Spinal cord (tissue), 10 donors: ENCODE measurements around the gene GRM5. TPM values are rescaled to one million over a fixed set of nuclear protein-coding genes. Genes with fewer than 3 reads are reported as not detected.
"Not testable (repeated sequence)": the region's sequence is repeated elsewhere in the genome, so short reads cannot be mapped to it uniquely, and the experiment has no call there.

Experiments used
- DNase-seq, 6 donors: peaks; one replicate each; pipeline versions ENCODE4 v3.0.0 to v3.0.0-alpha.2; 2013 to 2015; ENCODE audit warnings: low spot score in 6 of 6, low read depth in 4 of 6
- H3K27ac ChIP-seq: one replicate; pipeline ENCODE4 v1.5.1; 2013; ENCODE audit warnings: low read depth, low read length, control low read depth
- H3K27me3 ChIP-seq: one replicate; pipeline ENCODE4 v1.6.1; 2013; ENCODE audit warnings: low read length; ENCODE audit not compliant: control insufficient read depth, insufficient read depth
- H3K36me3 ChIP-seq: one replicate; pipeline ENCODE4 v1.6.1; 2013; ENCODE audit warnings: low read length; ENCODE audit not compliant: control insufficient read depth, insufficient read depth
- H3K4me1 ChIP-seq: one replicate; pipeline ENCODE4 v1.6.1; 2013; ENCODE audit warnings: low read length; ENCODE audit not compliant: control insufficient read depth, insufficient read depth
- H3K4me3 ChIP-seq: one replicate; pipeline ENCODE4 v1.5.1; 2013; ENCODE audit warnings: low read depth, low read length, control low read depth
- H3K9me3 ChIP-seq: one replicate; pipeline ENCODE4 v1.6.1; 2013; ENCODE audit warnings: low read length; ENCODE audit not compliant: control insufficient read depth, insufficient read depth
- WGBS: methylation state at CpG from one replicate; pipeline ENCODE4 v1.1.5; 2013; ENCODE audit warnings: missing lambda C conversion rate; ENCODE audit not compliant: insufficient coverage; 5-methylcytosine and 5-hydroxymethylcytosine counted together
- long read RNA-seq, 4 donors: transcript quantifications; one replicate each; lab custom pipeline, GENCODE V29; 2026
- polyA plus RNA-seq, 2 donors: library from polyadenylated mRNA; unstranded; fragments of 120-200 nt; gene quantifications; one replicate each; pipeline ENCODE4 v1.2.1, GENCODE V29; 2013; ENCODE audit not compliant: insufficient read length in 2 of 2
- total RNA-seq, 2 donors: library from RNA; depleted of rRNA in 1 of 2; stranded (reverse); fragments of 120-200 nt in 1 of 2; fragments of >200 nt in 1 of 2; gene quantifications; one replicate each; pipeline versions ENCODE4 v1.2.3 to v1.2.4, GENCODE V29; 2013 to 2014
- donor health status: healthy.

Gene GRM5
- total RNA-seq (100 to 1,000 TPM in 1 of 2 donors, 10 to 100 TPM in 1; 19.7 to 104 TPM), polyA plus RNA-seq (10 to 100 TPM; 28.1 to 39.7 TPM)
- long read RNA-seq, donor 1, full-length matches to known transcripts: 2 of 13 reads
- long read RNA-seq, donor 1, partial matches to known transcripts: 11 of 13 reads
- long read RNA-seq, donor 1, other reads (novel, unspliced or antisense): 0 of 13 reads
- long read RNA-seq, donor 2: 0 reads
- long read RNA-seq, donor 3, partial matches to known transcripts: 18 of 18 reads
- long read RNA-seq, donor 3, other reads (novel, unspliced or antisense): 0 of 18 reads
- long read RNA-seq, donor 4: 0 reads

DNA sequence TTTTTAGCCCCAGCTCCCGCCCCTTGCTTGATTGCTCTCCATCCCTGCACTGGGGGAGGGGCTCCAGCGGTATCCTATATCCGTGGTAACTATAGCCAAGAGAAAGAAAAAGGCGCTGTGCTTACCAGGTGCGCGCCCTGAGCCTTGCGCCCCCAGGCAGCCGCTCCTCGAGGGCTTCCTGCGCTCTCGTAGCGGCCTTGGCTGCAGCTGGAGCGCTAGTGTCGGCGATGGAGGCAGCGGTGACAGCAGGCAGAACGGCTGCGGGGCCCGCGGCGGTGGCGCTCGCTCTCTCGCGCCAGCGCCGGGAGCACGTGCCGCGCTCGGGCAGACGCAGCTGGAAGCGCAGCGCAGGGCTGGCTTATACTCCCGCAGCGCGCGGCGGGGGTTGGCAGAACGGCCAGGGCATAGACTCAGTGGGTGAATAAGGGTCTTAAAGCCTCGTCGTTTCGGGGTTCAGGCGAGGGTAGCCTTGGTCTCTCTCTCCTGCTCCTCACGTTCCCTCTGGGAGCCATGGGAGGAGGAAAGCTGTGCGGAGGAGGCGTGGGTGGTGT, at the start of gene GRM5:
GRM5 (minus strand) TSS at position 332 of the 551 bp plus-strand sequence. CDS start 18,110 bp downstream, outside the sequence.
- 1% methylated on average over 14 of the region's 47 CpGs for WGBS
- peak in 3 of 6 donors; percentile 48 to 86 (median 70) for DNase-seq
- H3K9me3 ChIP-seq, H3K27me3 ChIP-seq, H3K36me3 ChIP-seq, H3K4me1 ChIP-seq, H3K27ac ChIP-seq: not testable (repeated sequence)
- peak within 1 kb of the TSS; percentile 37 for H3K4me3 ChIP-seq

DNA sequence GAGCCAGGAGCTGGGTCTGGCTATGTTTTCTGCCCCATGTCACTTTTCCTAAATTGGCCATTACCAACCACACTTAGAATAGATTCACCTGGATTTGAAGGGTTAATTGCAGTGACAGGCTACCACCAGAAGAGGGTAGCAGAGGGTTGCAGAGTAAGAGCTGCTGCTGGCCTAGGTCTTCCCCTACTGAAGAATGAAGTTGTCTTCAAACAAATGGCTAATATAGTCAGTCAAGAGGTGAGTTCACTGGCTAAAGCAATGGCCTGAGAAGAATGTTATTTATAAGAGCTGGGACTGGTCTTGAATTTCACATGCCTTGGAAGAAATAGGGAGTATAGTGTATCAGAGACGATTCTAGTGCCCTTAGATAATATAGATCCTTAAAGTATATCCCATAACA, 32.2 kb upstream of the GRM5 start:
- no CpG with 5 or more reads among the region's 1 CpG for WGBS
- DNase-seq: peak in 2 of 6 donors; percentile 22 to 27
- H3K4me1 ChIP-seq: not testable (repeated sequence)

DNA sequence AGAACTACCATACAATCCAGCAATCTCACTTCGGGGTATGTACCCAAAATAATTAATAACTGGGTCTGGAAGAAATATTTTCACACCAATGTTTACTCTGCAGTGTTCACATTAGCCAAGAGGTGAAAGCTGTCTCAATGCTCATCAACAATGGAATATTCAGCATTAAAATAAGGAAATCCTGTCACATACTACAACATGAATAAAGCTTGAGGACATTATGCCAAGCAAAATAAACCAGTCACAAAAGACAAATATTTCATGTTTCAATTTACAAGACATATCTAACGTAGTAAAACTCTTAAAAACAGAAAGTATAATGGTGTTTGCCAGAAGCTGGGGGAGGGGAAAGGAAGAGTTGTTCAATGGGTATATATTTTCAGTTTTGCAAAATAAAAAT, 28.0 kb upstream of the GRM5 start:
- H3K4me1 ChIP-seq, H3K27me3 ChIP-seq, H3K9me3 ChIP-seq, H3K36me3 ChIP-seq, DNase-seq, H3K4me3 ChIP-seq, H3K27ac ChIP-seq: not testable (repeated sequence)
- WGBS: no CpG with 5 or more reads among the region's 2 CpGs

More for the DNA sequence above, 32.2 kb upstream of the GRM5 start:
- not testable (repeated sequence) for H3K4me3 ChIP-seq, H3K9me3 ChIP-seq, H3K27me3 ChIP-seq, H3K27ac ChIP-seq, H3K36me3 ChIP-seq

GRCh38 chr11:89084951-89085350, 19.2 kb upstream of the GRM5 start:
- not testable (repeated sequence) for H3K27ac ChIP-seq, H3K4me1 ChIP-seq, H3K36me3 ChIP-seq, DNase-seq, H3K4me3 ChIP-seq, H3K27me3 ChIP-seq, H3K9me3 ChIP-seq
- no CpG with 5 or more reads among the region's 3 CpGs for WGBS

- not testable (repeated sequence) for H3K4me3 ChIP-seq, H3K36me3 ChIP-seq, H3K9me3 ChIP-seq, H3K4me1 ChIP-seq, H3K27me3 ChIP-seq, DNase-seq, H3K27ac ChIP-seq
- 60% methylated on average over 1 of the region's 1 CpG for WGBS
Observed at GRCh38 chr11:89070911-89071310, 5.1 kb upstream of the GRM5 start.

- Histone ChIP-seq H3K36me3 (no peaks in the 10 kb centered on the region), H3K27me3 (peaks cover 8% of the 10 kb centered on the region), H3K4me3 (no peak overlapping the region), H3K27ac (no peak overlapping the region), H3K4me1 (peaks cover 6% of the 10 kb centered on the region), H3K9me3 (no peaks in the 10 kb centered on the region)
- no peak for DNase-seq
Observed at GRCh38 chr11:89067264-89067663, 1.5 kb upstream of the GRM5 start.

DNA sequence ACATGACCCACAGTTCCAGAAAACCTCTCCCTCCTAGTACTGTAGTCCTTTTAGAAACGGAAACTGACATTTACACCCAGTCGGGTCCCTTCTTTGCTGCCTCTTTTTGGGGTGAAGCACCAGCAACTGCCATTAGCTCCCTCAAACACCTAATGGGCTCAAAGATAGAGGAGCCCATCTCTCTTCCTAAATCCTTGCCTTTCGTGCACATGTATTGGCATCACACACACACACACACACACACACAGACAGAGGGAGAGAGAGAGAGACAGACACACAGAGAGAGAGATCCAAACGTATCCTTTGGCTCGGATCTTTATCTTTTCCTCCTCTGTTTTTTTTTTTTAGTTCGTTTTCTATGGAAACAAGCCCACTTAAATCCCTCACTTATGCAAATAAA, 716 bp downstream of the GRM5 start:
- Histone ChIP-seq H3K27ac (no peak overlapping the region), H3K9me3 (no peaks in the 10 kb centered on the region), H3K4me1 (peaks cover 6% of the 10 kb centered on the region), H3K4me3 (peak overlapping the region; percentile 37), H3K27me3 (peaks cover 8% of the 10 kb centered on the region), H3K36me3 (no peaks in the 10 kb centered on the region)
- WGBS: 53% methylated on average over 2 of the region's 6 CpGs
- DNase-seq: peak in 2 of 6 donors; percentile 49 to 80

DNA sequence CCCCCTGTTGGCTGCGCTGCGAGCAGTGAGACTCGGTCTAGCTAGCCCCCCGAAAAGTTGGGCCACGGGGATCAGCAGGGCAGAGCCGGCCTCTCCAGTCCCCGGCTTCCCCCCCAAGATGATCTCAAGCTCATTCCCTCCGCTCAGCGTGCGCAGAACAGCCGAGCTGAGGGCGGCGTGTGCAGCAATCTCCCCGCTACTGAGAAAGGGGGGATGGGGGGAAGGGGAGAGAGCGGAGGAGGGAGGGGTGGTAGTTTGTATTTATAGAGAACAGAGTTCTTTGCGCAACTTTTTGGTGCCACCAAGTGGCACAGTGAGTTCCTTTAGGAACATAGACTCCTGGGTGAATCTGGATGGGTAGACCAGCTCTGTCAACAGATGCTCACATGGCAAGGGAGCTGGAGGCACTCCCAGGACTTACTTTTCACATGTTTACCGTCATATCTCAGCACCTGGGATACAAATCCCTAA, 2.3 kb downstream of the GRM5 start:
- not testable (repeated sequence) for H3K27ac ChIP-seq, H3K4me1 ChIP-seq, H3K36me3 ChIP-seq, H3K27me3 ChIP-seq, H3K9me3 ChIP-seq
- peak overlapping the region; percentile 33 for H3K4me3 ChIP-seq
- peak in 3 of 6 donors; percentile 42 to 94 (median 77) for DNase-seq
- 1% methylated on average over 12 of the region's 17 CpGs for WGBS

DNA sequence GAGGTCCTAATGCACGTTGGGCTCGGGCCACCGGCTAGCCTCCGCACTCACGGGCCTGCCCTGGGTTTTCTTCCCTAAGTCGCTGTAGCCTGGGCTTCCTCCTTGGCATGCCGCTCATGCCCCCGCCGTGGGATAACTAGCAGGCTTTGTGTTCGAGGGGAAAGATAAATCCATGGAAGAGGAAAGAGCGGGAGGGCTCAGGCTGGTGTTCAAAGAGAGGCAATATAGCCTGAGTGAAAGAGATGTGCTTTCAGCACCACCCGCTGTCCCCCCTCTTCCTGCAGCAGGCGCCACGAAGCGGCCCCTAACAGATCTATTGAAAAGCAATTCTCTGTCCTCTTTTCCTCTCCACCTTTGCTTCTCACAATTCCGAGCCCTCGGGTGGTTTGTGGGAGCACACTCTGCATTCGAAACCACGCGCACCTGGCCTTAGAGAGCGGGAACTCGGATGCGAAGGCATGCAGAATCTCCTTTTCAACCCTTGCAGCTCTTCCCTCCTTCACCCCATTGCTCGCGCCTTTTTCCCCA, 2.9 kb downstream of the GRM5 start:
- not testable (repeated sequence) for H3K9me3 ChIP-seq, H3K27ac ChIP-seq, H3K36me3 ChIP-seq, H3K4me1 ChIP-seq, H3K27me3 ChIP-seq
- H3K4me3 ChIP-seq: peak overlapping the region; percentile 33
- 7% methylated on average over 5 of the region's 25 CpGs for WGBS
- DNase-seq: peak in 2 of 6 donors; percentile 63 to 82

DNA sequence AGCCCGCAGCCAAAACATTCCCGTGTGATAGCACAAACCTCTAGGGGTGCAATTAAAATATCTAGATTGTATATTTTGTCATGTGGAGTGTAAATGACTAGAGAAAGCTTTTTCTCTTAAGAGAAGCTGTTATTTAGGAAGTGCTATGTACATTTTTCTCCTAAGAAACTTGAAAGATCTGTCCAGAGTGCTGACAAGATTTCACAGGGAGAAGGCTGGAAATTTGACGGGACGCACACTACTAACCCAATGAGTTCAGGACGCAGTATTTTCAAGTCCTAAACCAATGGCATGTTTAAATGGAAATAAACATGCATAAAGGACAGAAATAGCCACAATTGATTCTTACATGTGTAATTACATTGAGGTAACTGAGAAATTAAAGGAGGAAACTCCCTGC, 3.9 kb downstream of the GRM5 start:
- not testable (repeated sequence) for H3K9me3 ChIP-seq, H3K4me1 ChIP-seq, H3K27ac ChIP-seq, H3K36me3 ChIP-seq, H3K27me3 ChIP-seq
- WGBS: no CpG with 5 or more reads among the region's 5 CpGs
- peak in 2 of 6 donors; percentile 34 to 40 for DNase-seq
- peak overlapping the region; percentile 33 for H3K4me3 ChIP-seq
